PC-3 (cell line): Measurements from ENCODE around the gene COMMD6. TPM values are rescaled to one million over a fixed set of nuclear protein-coding genes. Genes with fewer than 3 reads are reported as not detected.

Experiments used
- ATAC-seq: fragments of 200-7000 bp; cut with Tn5 transposase; 2 replicates; pipeline ENCODE4 v1.9.1; 2020; ENCODE audit warnings: mild to moderate bottlenecking, moderate library complexity
- BruUV-seq: library from RNA; stranded (reverse); fragments of 400-500 nt; replicated peaks from 2 replicates; lab custom pipeline; 2021; lab: Mats Ljungman, UMichigan
- CTCF ChIA-PET: fragments of 300-600 bp; sonication (Branson Sonifier 250); formaldehyde crosslinking; loops from one replicate; lab custom pipeline; 2022; ENCODE audit warnings: antibody characterized with exemption; lab: Charles Lee
- POLR2A ChIA-PET: fragments of 300-600 bp; sonication (Branson Sonifier 250); formaldehyde crosslinking; loops from one replicate; lab custom pipeline; 2022; ENCODE audit warnings: antibody characterized with exemption; ENCODE audit not compliant: unreplicated experiment; lab: Charles Lee
- DNase-seq: peaks from one replicate; pipeline ENCODE4 v3.0.0-alpha.2; 2015
- H2AFZ ChIP-seq: fragments of 300-600 bp; sonication (generic); 2 replicates; pipeline ENCODE4 v1.6.0; 2016; ENCODE audit warnings: antibody characterized with exemption, low read length
- H3F3A ChIP-seq: fragments of 300-600 bp; sonication (generic); one replicate; pipeline ENCODE4 v1.6.0; 2017; ENCODE audit warnings: antibody characterized with exemption, low read length, control low read depth, mild to moderate bottlenecking; ENCODE audit not compliant: unreplicated experiment
- H3K27ac ChIP-seq: fragments of 300-600 bp; sonication (generic); 2 replicates; pipeline ENCODE4 v1.5.1; 2016; ENCODE audit warnings: mild to moderate bottlenecking, low read length
- H3K27me3 ChIP-seq: fragments of 300-600 bp; sonication (generic); 2 replicates; pipeline ENCODE4 v1.6.1; 2016; ENCODE audit warnings: low read length, mixed read lengths
- H3K36me3 ChIP-seq: fragments of 300-600 bp; sonication (generic); 2 replicates; pipeline ENCODE4 v1.6.1; 2016; ENCODE audit warnings: low read depth, mixed run types, low read length, mixed read lengths
- H3K4me1 ChIP-seq: fragments of 300-600 bp; sonication (generic); 2 replicates; pipeline ENCODE4 v1.5.1; 2016; ENCODE audit warnings: low read length; ENCODE audit not compliant: insufficient read depth
- H3K4me2 ChIP-seq: fragments of 300-600 bp; sonication (generic); 2 replicates; pipeline ENCODE4 v1.6.0; 2016; ENCODE audit warnings: low read length
- H3K4me3 ChIP-seq: fragments of 300-600 bp; sonication (generic); 2 replicates; pipeline ENCODE4 v1.5.1; 2016; ENCODE audit warnings: mild to moderate bottlenecking, low read length, mixed read lengths
- H3K79me2 ChIP-seq: fragments of 300-600 bp; sonication (generic); 2 replicates; pipeline ENCODE4 v1.6.1; 2017; ENCODE audit warnings: low read length, mixed read lengths
- H3K9ac ChIP-seq: fragments of 300-600 bp; sonication (generic); 2 replicates; pipeline ENCODE4 v1.6.0; 2016; ENCODE audit warnings: mild to moderate bottlenecking, low read length
- H3K9me2 ChIP-seq: fragments of 300-600 bp; sonication (generic); replicated peaks from 2 replicates; pipeline ENCODE4 v1.6.1; 2016; ENCODE audit warnings: mixed run types, low read length, mixed read lengths
- H3K9me3 ChIP-seq: fragments of 300-600 bp; sonication (generic); 2 replicates; pipeline ENCODE4 v1.6.1; 2016; ENCODE audit warnings: low read length, mixed read lengths
- H4K20me1 ChIP-seq: fragments of 300-600 bp; sonication (generic); 2 replicates; pipeline ENCODE4 v1.6.1; 2016; ENCODE audit warnings: low read length, mixed read lengths
- EZH2 ChIP-seq: fragments of 300-600 bp; sonication (generic); IDR thresholded peaks from one replicate; pipeline ENCODE4 v1.6.1; 2017; ENCODE audit warnings: antibody characterized with exemption, mild to moderate bottlenecking, low read length; ENCODE audit not compliant: unreplicated experiment
- EZH2phosphoT487 ChIP-seq: fragments of 300-600 bp; sonication (generic); IDR thresholded peaks from 2 replicates; pipeline ENCODE4 v1.6.1; 2018; ENCODE audit warnings: mild to moderate bottlenecking, antibody characterized with exemption, low read length, borderline replicate concordance
- intact Hi-C: fragments of 100-400 bp; cut with micrococcal nuclease; formaldehyde crosslinking; loops from 2 replicates; pipeline ENCODE4 v1.9.0; 2023
- total RNA-seq: library from RNA; depleted of rRNA; stranded (reverse); fragments of >200 nt; gene quantifications from 2 replicates; pipeline ENCODE4 v1.2.3, GENCODE V29; 2014
- TF ChIP-seq, protein P1 (sequence below): fragments of 300-600 bp; sonication (generic); conservative IDR thresholded peaks from 2 replicates; pipeline ENCODE4 v1.5.1; 2017; ENCODE audit warnings: antibody characterized with exemption, low read depth, mild to moderate bottlenecking, low read length

COMMD6 gene
- total RNA-seq, 1 experiment from 2014 or later = 46.7 TPM

DNA sequence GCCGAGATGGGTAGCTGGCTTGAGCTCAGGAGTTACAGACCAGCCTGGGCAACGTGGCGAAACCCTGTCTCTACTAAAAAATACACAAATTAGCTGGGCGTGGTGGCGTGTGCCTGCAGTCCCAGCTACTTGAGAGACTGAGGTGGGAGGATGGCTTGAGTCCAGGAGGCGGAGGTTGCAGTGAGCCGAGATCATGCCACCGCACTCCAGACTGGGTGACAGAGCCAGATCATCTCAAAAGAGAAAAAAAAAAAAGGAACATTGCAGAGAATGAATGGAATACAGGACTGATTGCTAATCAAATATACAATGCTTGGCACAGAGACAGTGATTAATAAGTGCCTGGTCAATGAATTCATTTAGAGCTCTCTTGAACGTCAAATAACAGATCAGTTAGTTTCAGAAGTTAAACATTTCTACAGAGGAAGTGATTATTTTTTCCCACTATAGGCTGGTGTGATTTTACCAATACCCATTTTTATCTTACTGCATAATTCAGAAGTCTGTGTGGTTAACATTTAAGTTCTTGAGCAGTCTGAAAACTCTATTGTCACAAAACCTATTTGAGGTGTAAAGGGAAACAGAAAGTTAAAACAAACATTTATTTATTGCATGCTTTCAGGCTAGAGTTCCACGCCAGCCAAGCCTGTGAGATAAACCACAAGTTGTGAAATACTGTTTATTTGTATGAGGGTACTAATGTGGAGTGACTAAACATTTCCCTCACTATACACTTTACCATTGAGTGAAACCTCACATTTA is 48.0 kb downstream of the COMMD6 start:
- no peaks in the 10 kb centered on the region for H3K79me2 ChIP-seq
- H3F3A ChIP-seq = no peaks in the 10 kb centered on the region
- H3K9me3 ChIP-seq = no peaks in the 10 kb centered on the region
- CTCF ChIA-PET = no interaction called here
- POLR2A ChIA-PET = no interaction called here
- peak overlapping the region; percentile 78 for H3K4me2 ChIP-seq
- no peak overlapping the region for H3K9ac ChIP-seq
- H3K4me3 ChIP-seq = peak overlapping the region; percentile 58
- intact Hi-C loops = no loop called here
- H4K20me1 ChIP-seq = no peaks in the 10 kb centered on the region
- H3K27me3 ChIP-seq = no peaks in the 10 kb centered on the region
- H3K9me2 ChIP-seq = no peaks in the 10 kb centered on the region
- no TSS peak for BruUV-seq
- TF ChIP-seq EZH2phosphoT487 = no peak
- no peak for TF ChIP-seq EZH2
- TF ChIP-seq, protein P1, sequence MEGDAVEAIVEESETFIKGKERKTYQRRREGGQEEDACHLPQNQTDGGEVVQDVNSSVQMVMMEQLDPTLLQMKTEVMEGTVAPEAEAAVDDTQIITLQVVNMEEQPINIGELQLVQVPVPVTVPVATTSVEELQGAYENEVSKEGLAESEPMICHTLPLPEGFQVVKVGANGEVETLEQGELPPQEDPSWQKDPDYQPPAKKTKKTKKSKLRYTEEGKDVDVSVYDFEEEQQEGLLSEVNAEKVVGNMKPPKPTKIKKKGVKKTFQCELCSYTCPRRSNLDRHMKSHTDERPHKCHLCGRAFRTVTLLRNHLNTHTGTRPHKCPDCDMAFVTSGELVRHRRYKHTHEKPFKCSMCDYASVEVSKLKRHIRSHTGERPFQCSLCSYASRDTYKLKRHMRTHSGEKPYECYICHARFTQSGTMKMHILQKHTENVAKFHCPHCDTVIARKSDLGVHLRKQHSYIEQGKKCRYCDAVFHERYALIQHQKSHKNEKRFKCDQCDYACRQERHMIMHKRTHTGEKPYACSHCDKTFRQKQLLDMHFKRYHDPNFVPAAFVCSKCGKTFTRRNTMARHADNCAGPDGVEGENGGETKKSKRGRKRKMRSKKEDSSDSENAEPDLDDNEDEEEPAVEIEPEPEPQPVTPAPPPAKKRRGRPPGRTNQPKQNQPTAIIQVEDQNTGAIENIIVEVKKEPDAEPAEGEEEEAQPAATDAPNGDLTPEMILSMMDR = no peak
- peaks cover 28% of the 10 kb centered on the region for H3K4me1 ChIP-seq
- peak; percentile 62 for DNase-seq
- peak overlapping the region; percentile 62 for H2AFZ ChIP-seq
- peak overlapping the region; percentile 35 for H3K27ac ChIP-seq
- H3K36me3 ChIP-seq = no peaks in the 10 kb centered on the region
- ATAC-seq = peak; percentile 84

- Histone ChIP-seq H4K20me1 (no peaks in the 10 kb centered on the region), H3K36me3 (no peaks in the 10 kb centered on the region), H3K27me3 (no peaks in the 10 kb centered on the region), H3K9me2 (no peaks in the 10 kb centered on the region), H3K9me3 (no peaks in the 10 kb centered on the region), H3K4me2 (peak overlapping the region; percentile 56; the same call in 1 of the 2 replicates), H3K4me3 (no peak overlapping the region), H3K9ac (peak overlapping the region; percentile 21; the same call in 1 of the 2 replicates), H3K4me1 (peaks cover 35% of the 10 kb centered on the region), H3K79me2 (no peaks in the 10 kb centered on the region; the same call in 1 of the 2 replicates), H2AFZ (peak overlapping the region; percentile 35; the same call in 1 of the 2 replicates), H3K27ac (peak overlapping the region; percentile 69), H3F3A (no peaks in the 10 kb centered on the region)
- intact Hi-C loops = no loop called here
- no peak for DNase-seq
- POLR2A ChIA-PET = interaction anchor here (0.6 kb wide), 1 partner anchor 276 kb away, joined by 12 read pairs; no protein-coding TSS in a partner anchor
- BruUV-seq = no TSS peak
- CTCF ChIA-PET = no interaction called here
- no peak for ATAC-seq
- TF ChIP-seq EZH2phosphoT487 (no peak), EZH2 (no peak)
- TF ChIP-seq, protein P1 = no peak
Observed at GRCh38 chr13:75486146-75487062, 51.2 kb downstream of the COMMD6 start.
